HepG2 (cell line): ENCODE results near the gene CYP46A1.

ENCODE experiments used
- EP300 ChIP-seq, 3 experiments: sonication (generic) in 1 of 3; formaldehyde crosslinking in 1 of 3; IDR thresholded peaks; 2 replicates each; pipeline versions ENCODE4 v1.5.1 to v1.6.1; 2011 to 2020; ENCODE audit warnings: low read depth in 2 of 3, low read length in 2 of 3, borderline replicate concordance in 1 of 3, improper control_type of control experiment in 1 of 3, mild to moderate bottlenecking in 1 of 3, missing genetic modification reagents in 1 of 3, moderate library complexity in 1 of 3
- POLR2A ChIP-seq, 2 experiments: IDR thresholded peaks; 2 replicates each; pipeline ENCODE4 v1.6.1; 2011; ENCODE audit warnings: low read depth in 2 of 2, low read length in 2 of 2, mild to moderate bottlenecking in 1 of 2, moderate library complexity in 1 of 2; ENCODE audit not compliant: insufficient read depth in 1 of 2
- POLR2AphosphoS5 ChIP-seq: IDR thresholded peaks from 2 replicates; pipeline ENCODE4 v1.6.1; 2012; ENCODE audit warnings: low read depth, low read length
- ZNF549 ChIP-seq: sonication (generic); formaldehyde crosslinking; IDR thresholded peaks from 2 replicates; pipeline ENCODE4 v1.5.0; 2020; ENCODE audit warnings: missing genetic modification reagents
- ZNF749 ChIP-seq: sonication (generic); formaldehyde crosslinking; IDR thresholded peaks from 2 replicates; pipeline ENCODE4 v1.8.0; 2022; ENCODE audit warnings: mild to moderate bottlenecking, missing genetic modification reagents, moderate library complexity, borderline replicate concordance
- TF ChIP-seq, protein P1 (sequence below): sonication (generic); formaldehyde crosslinking; IDR thresholded peaks from 2 replicates; pipeline ENCODE4 v1.4.0; 2020; ENCODE audit warnings: low read depth, missing genetic modification reagents
- TF ChIP-seq, protein P2 (sequence below): sonication (generic); formaldehyde crosslinking; IDR thresholded peaks from 2 replicates; pipeline ENCODE4 v1.4.0; 2020; ENCODE audit warnings: missing genetic modification reagents
- TF ChIP-seq, protein P3 (sequence below), 2 experiments: sonication (generic) in 1 of 2; formaldehyde crosslinking in 1 of 2; IDR thresholded peaks; 2 replicates each; pipeline versions ENCODE4 v1.5.1 to v1.6.1; 2011 to 2020; ENCODE audit warnings: borderline replicate concordance in 1 of 2, low read depth in 1 of 2, low read length in 1 of 2, mild to moderate bottlenecking in 1 of 2, missing genetic modification reagents in 1 of 2, moderate library complexity in 1 of 2

DNA sequence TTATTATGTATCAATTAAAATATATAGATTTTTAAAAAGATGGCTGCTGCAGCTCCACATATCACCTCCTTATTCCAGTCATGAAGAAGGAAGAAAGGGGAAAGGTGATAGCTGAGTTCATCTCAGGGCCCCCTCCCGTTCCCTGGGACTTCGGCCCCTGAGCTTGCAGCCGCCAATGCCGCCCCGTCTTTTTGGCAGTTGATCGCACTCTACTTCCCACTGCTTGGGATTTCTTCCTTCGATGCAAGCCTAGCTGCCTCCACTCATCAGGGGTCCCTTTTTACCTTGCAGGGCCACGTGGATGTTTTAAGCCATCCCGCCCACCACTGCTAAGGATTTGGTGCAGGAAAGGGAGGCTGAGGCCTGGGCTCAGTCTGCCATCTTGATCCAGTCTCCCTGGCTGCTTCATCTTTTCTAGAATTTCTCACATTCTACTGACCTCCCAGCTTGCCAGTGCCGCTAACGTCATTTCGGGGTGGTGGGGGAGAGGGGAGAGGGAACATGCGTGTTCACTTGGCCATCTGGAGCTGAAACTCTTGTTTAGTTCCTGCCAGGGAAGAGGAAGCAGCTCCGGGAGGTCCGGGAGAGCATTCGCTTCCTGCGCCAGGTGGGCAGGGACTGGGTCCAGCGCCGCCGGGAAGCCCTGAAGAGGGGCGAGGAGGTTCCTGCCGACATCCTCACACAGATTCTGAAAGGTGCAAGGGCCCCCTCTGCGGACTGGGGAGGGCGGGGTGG lies 31.3 kb downstream of the CYP46A1 start:
- TF ChIP-seq ZNF549 (CRISPR knock-in tag): no peak
- TF ChIP-seq, protein P1, sequence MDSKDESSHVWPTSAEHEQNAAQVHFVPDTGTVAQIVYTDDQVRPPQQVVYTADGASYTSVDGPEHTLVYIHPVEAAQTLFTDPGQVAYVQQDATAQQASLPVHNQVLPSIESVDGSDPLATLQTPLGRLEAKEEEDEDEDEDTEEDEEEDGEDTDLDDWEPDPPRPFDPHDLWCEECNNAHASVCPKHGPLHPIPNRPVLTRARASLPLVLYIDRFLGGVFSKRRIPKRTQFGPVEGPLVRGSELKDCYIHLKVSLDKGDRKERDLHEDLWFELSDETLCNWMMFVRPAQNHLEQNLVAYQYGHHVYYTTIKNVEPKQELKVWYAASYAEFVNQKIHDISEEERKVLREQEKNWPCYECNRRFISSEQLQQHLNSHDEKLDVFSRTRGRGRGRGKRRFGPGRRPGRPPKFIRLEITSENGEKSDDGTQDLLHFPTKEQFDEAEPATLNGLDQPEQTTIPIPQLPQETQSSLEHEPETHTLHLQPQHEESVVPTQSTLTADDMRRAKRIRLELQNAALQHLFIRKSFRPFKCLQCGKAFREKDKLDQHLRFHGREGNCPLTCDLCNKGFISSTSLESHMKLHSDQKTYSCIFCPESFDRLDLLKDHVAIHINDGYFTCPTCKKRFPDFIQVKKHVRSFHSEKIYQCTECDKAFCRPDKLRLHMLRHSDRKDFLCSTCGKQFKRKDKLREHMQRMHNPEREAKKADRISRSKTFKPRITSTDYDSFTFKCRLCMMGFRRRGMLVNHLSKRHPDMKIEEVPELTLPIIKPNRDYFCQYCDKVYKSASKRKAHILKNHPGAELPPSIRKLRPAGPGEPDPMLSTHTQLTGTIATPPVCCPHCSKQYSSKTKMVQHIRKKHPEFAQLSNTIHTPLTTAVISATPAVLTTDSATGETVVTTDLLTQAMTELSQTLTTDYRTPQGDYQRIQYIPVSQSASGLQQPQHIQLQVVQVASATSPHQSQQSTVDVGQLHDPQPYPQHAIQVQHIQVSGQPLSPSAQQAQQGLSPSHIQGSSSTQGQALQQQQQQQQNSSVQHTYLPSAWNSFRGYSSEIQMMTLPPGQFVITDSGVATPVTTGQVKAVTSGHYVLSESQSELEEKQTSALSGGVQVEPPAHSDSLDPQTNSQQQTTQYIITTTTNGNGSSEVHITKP (CRISPR knock-in tag): no peak
- TF ChIP-seq EP300 (IDR thresholded peaks at IDR 0.05; ENCODE audit: low read depth in 2 of 2, low read length in 2 of 2): no peak
- TF ChIP-seq EP300 (CRISPR knock-in tag; IDR thresholded peaks at IDR 0.05; ENCODE audit: borderline replicate concordance): no peak
- TF ChIP-seq POLR2A (IDR thresholded peaks at IDR 0.05; ENCODE audit: insufficient read depth in 1 of 2, low read depth in 2 of 2, low read length in 2 of 2): no peak
- TF ChIP-seq, protein P2, sequence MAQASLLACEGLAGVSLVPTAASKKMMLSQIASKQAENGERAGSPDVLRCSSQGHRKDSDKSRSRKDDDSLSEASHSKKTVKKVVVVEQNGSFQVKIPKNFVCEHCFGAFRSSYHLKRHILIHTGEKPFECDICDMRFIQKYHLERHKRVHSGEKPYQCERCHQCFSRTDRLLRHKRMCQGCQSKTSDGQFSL: no peak
- TF ChIP-seq ZNF749: no peak
- TF ChIP-seq, protein P3, sequence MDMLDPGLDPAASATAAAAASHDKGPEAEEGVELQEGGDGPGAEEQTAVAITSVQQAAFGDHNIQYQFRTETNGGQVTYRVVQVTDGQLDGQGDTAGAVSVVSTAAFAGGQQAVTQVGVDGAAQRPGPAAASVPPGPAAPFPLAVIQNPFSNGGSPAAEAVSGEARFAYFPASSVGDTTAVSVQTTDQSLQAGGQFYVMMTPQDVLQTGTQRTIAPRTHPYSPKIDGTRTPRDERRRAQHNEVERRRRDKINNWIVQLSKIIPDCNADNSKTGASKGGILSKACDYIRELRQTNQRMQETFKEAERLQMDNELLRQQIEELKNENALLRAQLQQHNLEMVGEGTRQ (IDR thresholded peaks at IDR 0.05; ENCODE audit: low read depth, low read length): no peak
- TF ChIP-seq, protein P3 (CRISPR knock-in tag; IDR thresholded peaks at IDR 0.05; ENCODE audit: borderline replicate concordance): no peak
- TF ChIP-seq POLR2AphosphoS5: no peak
